ENCODE results near the gene FMNL2. TPM values are rescaled to one million over a fixed set of nuclear protein-coding genes. Genes with fewer than 3 reads are reported as not detected.
"Not testable (repeated sequence)": the region's sequence is repeated elsewhere in the genome, so short reads cannot be mapped to it uniquely, and the experiment has no call there.

The FMNL2 gene
- total RNA-seq, 1 donor from 2014 or later, result 23.4 TPM

- DNase-seq (ENCODE audit: low spot score), result no peak
Observed at GRCh38 chr2:152519581-152519952, 184.6 kb downstream of the FMNL2 start.

- no peak for DNase-seq (ENCODE audit: low spot score)
Observed at GRCh38 chr2:152520759-152521158, 185.8 kb downstream of the FMNL2 start.

- DNase-seq (ENCODE audit: low spot score), result not testable (repeated sequence)
Observed at GRCh38 chr2:152522446-152522845, 187.5 kb downstream of the FMNL2 start.

- no peak for DNase-seq (ENCODE audit: low spot score)
Observed at GRCh38 chr2:152523091-152523490, 188.1 kb downstream of the FMNL2 start.

GRCh38 chr2:152525277-152525838, 190.4 kb downstream of the FMNL2 start:
- no peak for DNase-seq (ENCODE audit: low spot score)

- peak; percentile 73 for DNase-seq (ENCODE audit: low spot score)
Observed at GRCh38 chr2:152529420-152530115, 194.6 kb downstream of the FMNL2 start.

GRCh38 chr2:152532241-152532640, 197.3 kb downstream of the FMNL2 start:
- no peak for DNase-seq (ENCODE audit: low spot score)

- no peak for DNase-seq (ENCODE audit: low spot score)
Observed at GRCh38 chr2:152534460-152535135, 199.6 kb downstream of the FMNL2 start.

GRCh38 chr2:152537081-152537651, 202.2 kb downstream of the FMNL2 start:
- peak; percentile 44 for DNase-seq (ENCODE audit: low spot score)

GRCh38 chr2:152539424-152539823, 204.4 kb downstream of the FMNL2 start:
- DNase-seq (ENCODE audit: low spot score), result no peak

GRCh38 chr2:152541712-152542111, 206.7 kb downstream of the FMNL2 start:
- no peak for DNase-seq (ENCODE audit: low spot score)

- DNase-seq (ENCODE audit: low spot score), result no peak
Observed at GRCh38 chr2:152542337-152542994, 207.5 kb downstream of the FMNL2 start.

GRCh38 chr2:152542995-152543481, 208.1 kb downstream of the FMNL2 start:
- peak; percentile 85 for DNase-seq (ENCODE audit: low spot score)

GRCh38 chr2:152543717-152544116, 208.7 kb downstream of the FMNL2 start:
- DNase-seq (ENCODE audit: low spot score), result no peak

- DNase-seq (ENCODE audit: low spot score), result no peak
Observed at GRCh38 chr2:152544638-152545037, 209.7 kb downstream of the FMNL2 start.

GRCh38 chr2:152546230-152546837, 211.4 kb downstream of the FMNL2 start:
- DNase-seq (ENCODE audit: low spot score), result no peak

GRCh38 chr2:152548111-152548875, 213.3 kb downstream of the FMNL2 start:
- no peak for DNase-seq (ENCODE audit: low spot score)

GRCh38 chr2:152548996-152549395, 214.0 kb downstream of the FMNL2 start:
- no peak for DNase-seq (ENCODE audit: low spot score)

GRCh38 chr2:152549423-152549822, 214.4 kb downstream of the FMNL2 start:
- no peak for DNase-seq (ENCODE audit: low spot score)

GRCh38 chr2:152550386-152550785, 215.4 kb downstream of the FMNL2 start:
- DNase-seq (ENCODE audit: low spot score), result no peak

GRCh38 chr2:152552888-152553287, 217.9 kb downstream of the FMNL2 start:
- no peak for DNase-seq (ENCODE audit: low spot score)

All from umbilical cord (tissue), 2 donors.